Measurements from ENCODE around the gene SNORC.

- TF ChIP-seq CTCF (IDR thresholded peaks at IDR 0.05), result no peak
- no peak for TF ChIP-seq POLR2AphosphoS5 (IDR thresholded peaks at IDR 0.05)
- no peak for TF ChIP-seq POLR2A (IDR thresholded peaks at IDR 0.05)
Observed at GRCh38 chr2:232854082-232854481, 16.0 kb upstream of the SNORC start.
